HL-60 (cell line): Measurements from ENCODE around the gene API5.

Source experiments
- CTCF ChIP-seq: IDR thresholded peaks from one replicate; pipeline ENCODE4 v1.5.1; 2011; ENCODE audit warnings: low read length, control low read depth, inconsistent platforms; ENCODE audit not compliant: insufficient read depth
- GABPA ChIP-seq: IDR thresholded peaks from 2 replicates; pipeline ENCODE4 v1.6.1; 2012; ENCODE audit warnings: low read depth
- POLR2AphosphoS5 ChIP-seq: IDR thresholded peaks from 2 replicates; pipeline ENCODE4 v1.6.1; 2012; ENCODE audit warnings: low read depth
- REST ChIP-seq: IDR thresholded peaks from 2 replicates; pipeline ENCODE4 v1.6.1; 2012; ENCODE audit warnings: low read depth; ENCODE audit not compliant: insufficient replicate concordance
- SPI1 ChIP-seq: IDR thresholded peaks from 2 replicates; pipeline ENCODE4 v1.6.1; 2012; ENCODE audit warnings: low read depth, mild to moderate bottlenecking, borderline replicate concordance

- TF ChIP-seq CTCF (no peak), POLR2AphosphoS5 (no peak), GABPA (no peak), REST (no peak), SPI1 (no peak)
Measured at GRCh38 chr11:43356336-43356735, 44.5 kb downstream of the API5 start.
